GM23338 (cell line): ENCODE results near the gene SMIM45.

ENCODE experiments used
- ATAC-seq: fragments of 200-7000 bp; cut with Tn5 transposase; 3 replicates; pipeline ENCODE4 v1.9.1; 2020
- DNase-seq: peaks from one replicate; pipeline ENCODE4 v3.0.0-alpha.2; 2015; ENCODE audit warnings: low spot score
- H2AFZ ChIP-seq: fragments of 200-600 bp; sonication (generic); 2 replicates; pipeline ENCODE4 v1.8.0; 2016; ENCODE audit warnings: antibody characterized with exemption, mild to moderate bottlenecking, moderate library complexity
- H3F3A ChIP-seq: fragments of 200-600 bp; sonication (generic); replicated peaks from 2 replicates; pipeline ENCODE4 v1.8.0; 2017; ENCODE audit warnings: antibody characterized with exemption, mixed run types, low read depth
- H3K27ac ChIP-seq: fragments of 200-600 bp; sonication (generic); 2 replicates; pipeline ENCODE4 v1.6.1; 2016; ENCODE audit warnings: low read depth
- H3K27me3 ChIP-seq: fragments of 200-600 bp; sonication (generic); 2 replicates; pipeline ENCODE4 v1.8.0; 2016; ENCODE audit warnings: mild to moderate bottlenecking, mixed run types, moderate library complexity; ENCODE audit not compliant: insufficient read depth
- H3K36me3 ChIP-seq: fragments of 200-600 bp; sonication (generic); 2 replicates; pipeline ENCODE4 v1.8.0; 2016; ENCODE audit warnings: mild to moderate bottlenecking; ENCODE audit not compliant: insufficient read depth
- H3K4me1 ChIP-seq: fragments of 200-600 bp; sonication (generic); 2 replicates; pipeline ENCODE4 v1.8.0; 2016; ENCODE audit warnings: mild to moderate bottlenecking, moderate library complexity; ENCODE audit not compliant: insufficient read depth
- H3K4me2 ChIP-seq: fragments of 200-600 bp; sonication (generic); 2 replicates; pipeline ENCODE4 v1.7.1; 2017; ENCODE audit warnings: mixed run types
- H3K4me3 ChIP-seq: fragments of 200-600 bp; sonication (generic); 2 replicates; pipeline ENCODE4 v1.6.1; 2016; ENCODE audit warnings: mixed run types
- H3K79me2 ChIP-seq: fragments of 200-600 bp; sonication (generic); replicated peaks from 2 replicates; pipeline ENCODE4 v1.8.0; 2017; ENCODE audit warnings: mild to moderate bottlenecking; ENCODE audit not compliant: insufficient read depth
- H3K9me2 ChIP-seq: fragments of 200-600 bp; sonication (generic); 2 replicates; pipeline ENCODE4 v1.8.0; 2017; ENCODE audit not compliant: insufficient read depth
- H4K20me1 ChIP-seq: fragments of 200-600 bp; sonication (generic); replicated peaks from 2 replicates; pipeline ENCODE4 v1.8.0; 2017; ENCODE audit warnings: mild to moderate bottlenecking; ENCODE audit not compliant: insufficient read depth
- H3K27ac Mint-ChIP-seq: 2 replicates; pipeline ENCODE4 v1.8.0; 2020; ENCODE audit warnings: inconsistent platforms, mild to moderate bottlenecking, moderate library complexity, mixed read lengths
- H3K27me3 Mint-ChIP-seq: 3 replicates; pipeline ENCODE4 v1.8.0; 2022; ENCODE audit warnings: low read depth, mild to moderate bottlenecking, moderate library complexity, mixed read lengths, inconsistent platforms; ENCODE audit not compliant: insufficient read depth, poor library complexity
- H3K36me3 Mint-ChIP-seq: 3 replicates; pipeline ENCODE4 v1.8.0; 2021; ENCODE audit warnings: low read depth, mild to moderate bottlenecking, inconsistent platforms, moderate library complexity, mixed read lengths
- H3K4me1 Mint-ChIP-seq: 3 replicates; pipeline ENCODE4 v1.8.0; 2020; ENCODE audit warnings: mild to moderate bottlenecking, inconsistent platforms, mixed read lengths
- H3K4me3 Mint-ChIP-seq: 3 replicates; pipeline ENCODE4 v1.8.0; 2021; ENCODE audit warnings: moderate library complexity, mild to moderate bottlenecking, inconsistent platforms, mixed read lengths
- H3K9me3 Mint-ChIP-seq: 3 replicates; pipeline ENCODE4 v1.8.0; 2020; ENCODE audit warnings: moderate library complexity, mild to moderate bottlenecking, inconsistent platforms, mixed read lengths
- EZH2 ChIP-seq: fragments of 200-600 bp; sonication (generic); IDR thresholded peaks from one replicate; pipeline ENCODE4 v1.8.0; 2017; ENCODE audit warnings: antibody characterized with exemption, mild to moderate bottlenecking, low read depth; ENCODE audit not compliant: unreplicated experiment
- POLR2AphosphoS5 ChIP-seq: IDR thresholded peaks from 2 replicates; pipeline ENCODE4 v1.6.1; 2016; ENCODE audit warnings: antibody characterized with exemption, low read depth
- STAT1 ChIP-seq: IDR thresholded peaks from one replicate; pipeline ENCODE4 v1.6.1; 2016; ENCODE audit warnings: antibody characterized with exemption; ENCODE audit not compliant: unreplicated experiment
- ZNF114 ChIP-seq: fragments of 250-450 bp; sonication (Bioruptor Pico); IDR thresholded peaks from 2 replicates; pipeline ENCODE4 v1.5.0; 2020; ENCODE audit warnings: mild to moderate bottlenecking, moderate library complexity
- ZNF462 ChIP-seq: fragments of 250-450 bp; sonication (Bioruptor Pico); IDR thresholded peaks from 2 replicates; pipeline ENCODE4 v1.5.0; 2020; ENCODE audit warnings: mild to moderate bottlenecking, moderate library complexity
- TF ChIP-seq, protein P1 (sequence below): IDR thresholded peaks from one replicate; pipeline ENCODE4 v1.6.1; 2018; ENCODE audit warnings: antibody characterized with exemption; ENCODE audit not compliant: unreplicated experiment

SMIM45 gene

DNA sequence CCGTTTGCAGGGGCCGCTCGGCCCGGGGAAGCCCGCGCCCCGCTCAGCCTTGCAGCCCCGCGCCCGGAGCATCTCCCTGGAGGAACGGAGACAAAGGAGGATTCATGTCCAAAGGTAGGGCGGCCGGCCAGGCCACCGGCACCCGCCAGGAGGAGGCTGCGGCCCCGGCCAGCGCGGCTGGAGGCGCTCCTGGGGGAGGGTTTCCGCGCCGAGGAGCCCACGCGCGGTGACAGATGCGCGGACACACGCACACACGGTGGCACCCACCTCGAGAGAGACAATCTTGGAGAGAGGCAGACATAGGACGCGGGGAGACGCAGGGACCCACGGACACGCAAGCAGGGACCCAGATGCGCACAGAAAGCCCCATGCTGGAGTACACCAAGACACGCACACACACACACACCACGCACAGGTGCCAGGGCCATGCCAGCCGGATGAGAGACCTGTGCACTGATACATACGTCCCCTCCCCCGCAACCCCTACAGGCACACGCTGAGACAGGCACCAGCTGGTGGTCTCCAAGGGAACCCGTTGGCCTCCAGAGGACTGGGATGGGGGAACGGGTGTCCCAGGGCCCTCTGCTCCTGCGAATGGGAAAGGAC lies 25.1 kb downstream of the SMIM45 start:
- Histone ChIP-seq H3K9me2 (no peaks in the 10 kb centered on the region), H3K27me3 (peaks cover 37% of the 10 kb centered on the region), H3K4me3 (peak overlapping the region; percentile 80), H3K27ac (no peak overlapping the region), H4K20me1 (no peaks in the 10 kb centered on the region; the same call in 1 of the 2 replicates), H3K79me2 (no peaks in the 10 kb centered on the region), H3K4me2 (peak overlapping the region; percentile 90), H3F3A (0 out of 2 replicates have a peak, but pooled peaks cover 4% of the 10 kb centered on the region), H2AFZ (peak overlapping the region; percentile 97), H3K4me1 (peaks cover 15% of the 10 kb centered on the region), H3K36me3 (no peaks in the 10 kb centered on the region)
- peaks cover 33% of the 10 kb centered on the region for H3K27me3 Mint-ChIP-seq
- no peak overlapping the region for H3K27ac Mint-ChIP-seq
- H3K36me3 Mint-ChIP-seq, result peaks cover 2% of the 10 kb centered on the region; the same call in 1 of the 3 replicates
- peaks cover 17% of the 10 kb centered on the region for H3K4me1 Mint-ChIP-seq
- DNase-seq (peak; percentile 72), ATAC-seq (peak; percentile 67)
- peak overlapping the region; percentile 75 for H3K4me3 Mint-ChIP-seq
- no peaks in the 10 kb centered on the region for H3K9me3 Mint-ChIP-seq
- TF ChIP-seq, protein P1, sequence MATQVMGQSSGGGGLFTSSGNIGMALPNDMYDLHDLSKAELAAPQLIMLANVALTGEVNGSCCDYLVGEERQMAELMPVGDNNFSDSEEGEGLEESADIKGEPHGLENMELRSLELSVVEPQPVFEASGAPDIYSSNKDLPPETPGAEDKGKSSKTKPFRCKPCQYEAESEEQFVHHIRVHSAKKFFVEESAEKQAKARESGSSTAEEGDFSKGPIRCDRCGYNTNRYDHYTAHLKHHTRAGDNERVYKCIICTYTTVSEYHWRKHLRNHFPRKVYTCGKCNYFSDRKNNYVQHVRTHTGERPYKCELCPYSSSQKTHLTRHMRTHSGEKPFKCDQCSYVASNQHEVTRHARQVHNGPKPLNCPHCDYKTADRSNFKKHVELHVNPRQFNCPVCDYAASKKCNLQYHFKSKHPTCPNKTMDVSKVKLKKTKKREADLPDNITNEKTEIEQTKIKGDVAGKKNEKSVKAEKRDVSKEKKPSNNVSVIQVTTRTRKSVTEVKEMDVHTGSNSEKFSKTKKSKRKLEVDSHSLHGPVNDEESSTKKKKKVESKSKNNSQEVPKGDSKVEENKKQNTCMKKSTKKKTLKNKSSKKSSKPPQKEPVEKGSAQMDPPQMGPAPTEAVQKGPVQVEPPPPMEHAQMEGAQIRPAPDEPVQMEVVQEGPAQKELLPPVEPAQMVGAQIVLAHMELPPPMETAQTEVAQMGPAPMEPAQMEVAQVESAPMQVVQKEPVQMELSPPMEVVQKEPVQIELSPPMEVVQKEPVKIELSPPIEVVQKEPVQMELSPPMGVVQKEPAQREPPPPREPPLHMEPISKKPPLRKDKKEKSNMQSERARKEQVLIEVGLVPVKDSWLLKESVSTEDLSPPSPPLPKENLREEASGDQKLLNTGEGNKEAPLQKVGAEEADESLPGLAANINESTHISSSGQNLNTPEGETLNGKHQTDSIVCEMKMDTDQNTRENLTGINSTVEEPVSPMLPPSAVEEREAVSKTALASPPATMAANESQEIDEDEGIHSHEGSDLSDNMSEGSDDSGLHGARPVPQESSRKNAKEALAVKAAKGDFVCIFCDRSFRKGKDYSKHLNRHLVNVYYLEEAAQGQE, result no peak
- TF ChIP-seq POLR2AphosphoS5 (no peak), EZH2 (no peak), ZNF114 (CRISPR knock-in tag) (no peak), STAT1 (no peak), ZNF462 (CRISPR knock-in tag) (no peak)
